ENCODE results near the gene PPP4R1. TPM values are rescaled to one million over a fixed set of nuclear protein-coding genes. Genes with fewer than 3 reads are reported as not detected.

PPP4R1 gene
- total and polyA plus RNA-seq, 2 of the 4 experiments (the other 2 are of a cell fraction): 80.6 to 123 TPM

- H3K4me3 ChIP-seq (ENCODE audit: insufficient read depth, low read depth, low read length): no peak overlapping the region
- no peak for TF ChIP-seq FOS (IDR thresholded peaks at IDR 0.05; ENCODE audit: low read depth, low read length)
- no peak overlapping the region for H3K23ac ChIP-seq (ENCODE audit: low read depth, low read length)
- H3K9ac ChIP-seq (ENCODE audit: low read depth, low read length): no peak overlapping the region
- peaks cover 3% of the 10 kb centered on the region for H3K9me1 ChIP-seq (ENCODE audit: insufficient read depth, low read length)
- CTCF ChIA-PET: no interaction called here
- H3K18ac ChIP-seq (ENCODE audit: low read depth, low read length): no peak overlapping the region
- H3K4ac ChIP-seq (ENCODE audit: low read depth, low read length): no peak overlapping the region
- no peak overlapping the region for H2BK15ac ChIP-seq (ENCODE audit: low read depth, low read length)
- in situ Hi-C loops (cut with MboI; ENCODE audit: low sequenced_read_pairs): no loop called here
- H2BK20ac ChIP-seq (ENCODE audit: low read depth, low read length): no peak overlapping the region
- H4K5ac ChIP-seq (ENCODE audit: low read depth, low read length): no peak overlapping the region
- peak overlapping the region; percentile 37; the same call in 1 of the 2 replicates for H3K27ac ChIP-seq (ENCODE audit: insufficient read depth, low read length)
- H2AK5ac ChIP-seq (ENCODE audit: low read depth, low read length): 0 out of 2 replicates have a peak overlapping the region, but pooled peaks have one; percentile 2
- no peak overlapping the region for H2AK9ac ChIP-seq (replicated peaks; ENCODE audit: low read depth, low read length, poor library complexity)
- intact Hi-C loops (cut with micrococcal nuclease): no loop called here
- dilution Hi-C loops (cut with HindIII; ENCODE audit: low sequenced_read_pairs, unreplicated experiment): no loop called here
- H4K91ac ChIP-seq (ENCODE audit: insufficient read depth, low read depth, low read length): no peak overlapping the region
- POLR2A ChIA-PET (ENCODE audit: unreplicated experiment): no interaction called here
- H2BK120ac ChIP-seq (ENCODE audit: low read depth, low read length): no peak overlapping the region
- H3K4me1 ChIP-seq (ENCODE audit: control insufficient read depth, insufficient read depth, low read length): peaks cover 7% of the 10 kb centered on the region
- BruUV-seq (replicated peaks): no TSS peak
- WGBS, 2 experiments (ENCODE audit: extremely low coverage in 2 of 2, insufficient read length in 1 of 2): no CpG with 5 or more reads among the region's 4 CpGs
- no peak overlapping the region for H3K4me2 ChIP-seq (ENCODE audit: low read depth, low read length)
- H3K79me1 ChIP-seq (ENCODE audit: low read depth in 1 of 2, low read length in 2 of 2): peaks cover 17 to 39% of the 10 kb centered on the region in 2 experiments
- peaks cover 57% of the 10 kb centered on the region for H4K20me1 ChIP-seq (ENCODE audit: insufficient read depth, low read length)
- no peak for ATAC-seq (ENCODE audit: low read depth)
- H3K9me3 ChIP-seq (ENCODE audit: control insufficient read depth, insufficient read depth, low read length): peaks cover 4% of the 10 kb centered on the region
- no peak overlapping the region for H3K56ac ChIP-seq (ENCODE audit: extremely low read depth, insufficient read depth, low read length)
- H4K8ac ChIP-seq (ENCODE audit: low read depth in 2 of 2, low read length in 2 of 2): no peak overlapping the region
- DNase-seq: no peak
- no peak overlapping the region for H2AFZ ChIP-seq (replicated peaks; ENCODE audit: low read length, poor library complexity)
- H2BK5ac ChIP-seq (ENCODE audit: low read depth, low read length, poor library complexity, severe bottlenecking): no peak overlapping the region
- no peaks in the 10 kb centered on the region for H3K27me3 ChIP-seq (ENCODE audit: control insufficient read depth, insufficient read depth, low read length)
- H3K36me3 ChIP-seq (ENCODE audit: control insufficient read depth, insufficient read depth, low read length): peaks cover 4% of the 10 kb centered on the region
- H3K14ac ChIP-seq (replicated peaks; ENCODE audit: low read depth, low read length): no peak overlapping the region
Observed at GRCh38 chr18:9596843-9597526, 17.4 kb downstream of the PPP4R1 start.
